SJCRH30 (cell line): Measurements from ENCODE around the gene ADARB2. TPM values are rescaled to one million over a fixed set of nuclear protein-coding genes. Genes with fewer than 3 reads are reported as not detected.
"Not testable (repeated sequence)": the region's sequence is repeated elsewhere in the genome, so short reads cannot be mapped to it uniquely, and the experiment has no call there.

ENCODE experiments used
- DNase-seq, 2 experiments: peaks; one replicate each; pipeline ENCODE4 v3.0.0-alpha.2; 2015 to 2020
- H3K27ac ChIP-seq: fragments of 250-450 bp; sonication (Bioruptor Pico); 2 replicates; pipeline ENCODE4 v1.5.1; 2020; ENCODE audit warnings: mild to moderate bottlenecking, moderate library complexity
- H3K27me3 ChIP-seq: fragments of 250-450 bp; sonication (Bioruptor Pico); 2 replicates; pipeline ENCODE4 v1.5.1; 2020; ENCODE audit warnings: mild to moderate bottlenecking, moderate library complexity
- H3K36me3 ChIP-seq: fragments of 250-450 bp; sonication (Bioruptor Pico); 2 replicates; pipeline ENCODE4 v1.5.1; 2020; ENCODE audit warnings: mild to moderate bottlenecking, moderate library complexity
- H3K4me1 ChIP-seq: fragments of 250-450 bp; sonication (Bioruptor Pico); 2 replicates; pipeline ENCODE4 v1.5.1; 2020; ENCODE audit warnings: mild to moderate bottlenecking, moderate library complexity
- H3K4me3 ChIP-seq: fragments of 250-450 bp; sonication (Bioruptor Pico); 2 replicates; pipeline ENCODE4 v1.5.1; 2020; ENCODE audit warnings: mild to moderate bottlenecking, moderate library complexity
- H3K9me3 ChIP-seq: fragments of 250-450 bp; sonication (Bioruptor Pico); replicated peaks from 2 replicates; pipeline ENCODE4 v1.5.1; 2020; ENCODE audit warnings: mild to moderate bottlenecking, moderate library complexity
- total RNA-seq: library from RNA; depleted of rRNA; stranded (reverse); fragments of >200 nt; shearing (Covaris generic); gene quantifications from 2 replicates; pipeline ENCODE4 v1.2.3, GENCODE V29; 2014

Gene ADARB2
- total RNA-seq, 1 experiment from 2014 or later = not detected

GRCh38 chr10:1414893-1415292 lies 322.4 kb downstream of the ADARB2 start:
- H3K9me3 ChIP-seq = no peaks in the 10 kb centered on the region
- no peaks in the 10 kb centered on the region for H3K4me1 ChIP-seq
- H3K36me3 ChIP-seq = no peaks in the 10 kb centered on the region
- no peak for DNase-seq
- H3K4me3 ChIP-seq = no peak overlapping the region
- no peak overlapping the region for H3K27ac ChIP-seq
- no peaks in the 10 kb centered on the region for H3K27me3 ChIP-seq

DNA sequence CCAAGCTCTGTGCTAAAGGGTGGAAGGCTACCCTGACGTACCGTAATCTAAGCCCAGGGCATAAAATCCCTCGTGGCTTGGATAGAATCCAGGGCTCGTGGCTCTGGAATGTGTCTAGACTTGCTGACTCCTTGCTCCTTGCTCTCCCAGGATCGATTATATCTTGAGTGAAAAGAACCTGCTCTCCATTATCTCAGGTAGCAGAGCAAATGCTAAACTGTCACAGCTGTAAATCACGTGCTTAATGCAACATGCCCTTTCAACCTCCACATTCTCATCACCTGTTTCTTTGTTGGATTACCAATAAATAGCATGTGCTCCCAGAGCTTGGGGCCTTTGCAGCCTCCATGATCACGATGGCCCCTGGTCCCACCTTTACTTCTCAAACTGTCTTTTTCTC lies 323.0 kb downstream of the ADARB2 start:
- H3K36me3 ChIP-seq, H3K27ac ChIP-seq, H3K9me3 ChIP-seq, DNase-seq, H3K4me3 ChIP-seq, H3K4me1 ChIP-seq, H3K27me3 ChIP-seq: not testable (repeated sequence)

GRCh38 chr10:1413823-1414222 lies 323.5 kb downstream of the ADARB2 start:
- Histone ChIP-seq H3K4me3 (no peak overlapping the region), H3K9me3 (no peaks in the 10 kb centered on the region), H3K27me3 (no peaks in the 10 kb centered on the region), H3K4me1 (no peaks in the 10 kb centered on the region), H3K27ac (no peak overlapping the region), H3K36me3 (no peaks in the 10 kb centered on the region)
- no peak for DNase-seq

DNA sequence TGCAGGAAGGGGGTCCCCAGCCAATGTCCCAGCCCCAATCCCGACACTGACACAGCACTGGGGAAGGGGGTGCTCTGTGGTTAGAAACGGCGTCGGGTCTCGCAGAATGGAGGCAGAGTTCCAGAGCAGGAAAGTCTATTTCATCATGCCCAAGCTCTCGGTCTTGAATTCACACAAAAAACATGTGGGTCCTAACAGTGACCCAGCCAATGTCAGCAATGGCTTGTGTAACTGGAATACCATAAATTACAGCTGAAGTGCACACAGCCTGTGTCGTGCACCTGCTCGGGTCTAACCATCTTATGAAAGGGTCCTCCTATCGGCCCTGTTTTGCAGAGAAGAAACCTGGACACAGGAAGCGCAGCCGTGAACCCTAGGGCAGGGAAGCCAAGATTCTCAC lies 324.1 kb downstream of the ADARB2 start:
- DNase-seq = no peak
- Histone ChIP-seq H3K27ac (no peak overlapping the region), H3K27me3 (no peaks in the 10 kb centered on the region), H3K4me1 (no peaks in the 10 kb centered on the region), H3K9me3 (no peaks in the 10 kb centered on the region), H3K36me3 (no peaks in the 10 kb centered on the region), H3K4me3 (no peak overlapping the region)

DNA sequence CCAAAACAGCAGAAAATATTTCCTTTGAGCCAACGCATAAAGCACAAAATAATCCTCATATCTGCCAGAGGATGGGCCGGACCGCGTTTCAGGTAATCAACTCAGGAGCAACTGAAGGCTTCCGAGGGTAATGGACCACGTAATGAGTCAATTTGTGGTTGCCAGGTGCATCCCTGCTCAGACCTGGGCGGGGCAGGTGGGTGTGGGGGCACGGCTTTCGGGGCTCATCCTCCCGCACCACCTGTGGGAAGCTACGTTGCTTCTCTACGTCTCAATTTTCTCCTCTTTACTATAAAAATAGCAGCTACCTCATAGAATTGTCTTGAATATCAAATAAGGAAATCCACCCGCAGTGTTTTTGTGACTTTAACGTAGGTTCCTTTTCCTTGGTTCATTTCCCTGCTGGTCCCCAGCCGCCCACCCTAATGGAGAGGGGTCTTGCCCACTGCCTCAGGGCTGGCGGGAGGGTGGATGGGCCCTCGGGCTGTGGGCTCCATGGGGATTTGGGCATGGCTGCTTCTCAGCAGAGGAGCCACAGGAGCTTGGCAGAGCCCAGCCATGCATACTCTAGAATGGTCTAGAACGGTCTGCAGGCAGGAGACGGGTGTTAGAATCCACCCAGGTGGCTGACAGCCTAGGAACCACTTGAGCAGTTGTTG lies 324.7 kb downstream of the ADARB2 start:
- Histone ChIP-seq H3K36me3 (no peaks in the 10 kb centered on the region), H3K9me3 (no peaks in the 10 kb centered on the region), H3K27me3 (no peaks in the 10 kb centered on the region), H3K27ac (no peak overlapping the region), H3K4me3 (no peak overlapping the region), H3K4me1 (no peaks in the 10 kb centered on the region)
- DNase-seq = no peak

- Histone ChIP-seq H3K9me3 (no peaks in the 10 kb centered on the region), H3K4me1 (no peaks in the 10 kb centered on the region), H3K27ac (no peak overlapping the region), H3K27me3 (no peaks in the 10 kb centered on the region), H3K36me3 (no peaks in the 10 kb centered on the region), H3K4me3 (no peak overlapping the region)
- no peak for DNase-seq
Measured at GRCh38 chr10:1411956-1412355, 325.4 kb downstream of the ADARB2 start.

DNA sequence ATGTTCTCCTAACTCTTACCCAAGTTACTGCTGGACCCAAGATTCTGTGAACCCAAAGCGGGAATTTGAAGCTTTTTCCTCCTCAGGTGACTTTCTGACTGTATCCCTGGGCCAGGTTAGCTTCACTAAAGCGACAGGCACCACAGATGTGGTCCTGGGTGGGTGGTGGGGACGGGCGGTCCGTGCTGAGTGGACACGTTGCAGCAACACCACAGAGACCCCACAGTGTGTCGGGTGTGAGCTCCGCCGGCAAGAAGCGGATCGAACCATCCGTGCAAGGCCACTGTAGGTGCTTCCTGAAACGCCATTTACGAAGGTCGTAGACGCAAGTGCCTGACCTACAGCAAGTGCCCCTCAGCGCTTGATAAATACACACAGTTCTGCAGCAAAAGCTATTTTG lies 325.9 kb downstream of the ADARB2 start:
- DNase-seq = no peak

DNA sequence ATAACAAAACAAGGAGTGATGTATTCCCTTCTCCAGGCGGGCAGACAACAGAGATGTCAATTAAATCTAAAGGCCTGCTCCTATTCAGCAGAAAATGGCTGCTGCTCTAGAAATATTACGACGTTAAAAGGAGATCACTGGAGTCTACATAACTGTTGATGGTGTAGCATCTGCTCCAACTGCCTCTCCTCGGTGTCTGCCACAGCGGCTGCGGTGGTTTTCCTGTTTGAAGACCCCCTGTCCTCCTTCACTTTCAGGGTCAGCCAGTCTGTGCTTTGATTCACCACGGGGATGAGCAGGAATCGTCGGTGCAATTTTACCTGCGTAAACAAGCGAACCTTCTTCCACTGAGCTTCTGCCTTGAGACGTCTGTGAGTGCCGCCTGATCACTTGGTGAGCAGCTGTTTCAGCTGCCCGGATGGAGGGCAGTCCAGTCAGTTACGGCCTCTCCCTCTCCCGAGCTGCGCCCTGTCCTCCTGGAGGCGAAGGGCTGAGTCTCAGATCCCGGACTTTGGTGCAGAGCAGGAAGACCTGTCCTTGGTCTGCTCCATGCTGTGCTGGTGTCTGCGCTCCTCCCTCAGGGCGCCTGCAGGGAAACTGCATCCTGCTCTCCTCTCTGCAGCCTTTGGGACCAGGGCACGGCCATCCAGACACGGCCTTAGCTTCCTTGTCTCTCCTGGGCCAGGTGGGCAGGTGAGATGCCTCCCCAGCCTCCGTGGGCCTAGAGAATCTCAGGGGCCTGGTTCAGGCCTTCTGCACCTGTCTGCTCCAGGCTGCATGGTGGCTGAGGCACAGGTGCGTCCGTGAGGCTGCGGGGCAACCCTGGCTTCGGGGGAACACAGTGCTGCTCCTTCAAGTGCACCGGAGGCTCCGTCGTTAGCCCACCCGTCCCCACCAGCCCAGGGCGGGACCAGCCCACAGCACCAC lies 326.6 kb downstream of the ADARB2 start:
- no peak overlapping the region for H3K4me3 ChIP-seq
- no peaks in the 10 kb centered on the region for H3K4me1 ChIP-seq
- H3K9me3 ChIP-seq = no peaks in the 10 kb centered on the region
- no peak overlapping the region for H3K27ac ChIP-seq
- no peak for DNase-seq
- H3K27me3 ChIP-seq = no peaks in the 10 kb centered on the region
- no peaks in the 10 kb centered on the region for H3K36me3 ChIP-seq

More for the DNA sequence above, 325.9 kb downstream of the ADARB2 start:
- H3K27ac ChIP-seq = no peak overlapping the region
- no peaks in the 10 kb centered on the region for H3K9me3 ChIP-seq
- no peaks in the 10 kb centered on the region for H3K36me3 ChIP-seq
- H3K4me3 ChIP-seq = no peak overlapping the region
- H3K27me3 ChIP-seq = no peaks in the 10 kb centered on the region
- H3K4me1 ChIP-seq = no peaks in the 10 kb centered on the region

GRCh38 chr10:1410032-1410431 lies 327.3 kb downstream of the ADARB2 start:
- Histone ChIP-seq H3K9me3 (no peaks in the 10 kb centered on the region), H3K4me3 (no peak overlapping the region), H3K27ac (no peak overlapping the region), H3K27me3 (no peaks in the 10 kb centered on the region), H3K4me1 (no peaks in the 10 kb centered on the region), H3K36me3 (no peaks in the 10 kb centered on the region)
- DNase-seq = no peak

GRCh38 chr10:1409392-1409791 lies 327.9 kb downstream of the ADARB2 start:
- H3K27me3 ChIP-seq = no peaks in the 10 kb centered on the region
- no peak overlapping the region for H3K27ac ChIP-seq
- no peak for DNase-seq
- H3K4me3 ChIP-seq = no peak overlapping the region
- H3K9me3 ChIP-seq = no peaks in the 10 kb centered on the region
- H3K36me3 ChIP-seq = no peaks in the 10 kb centered on the region
- no peaks in the 10 kb centered on the region for H3K4me1 ChIP-seq

DNA sequence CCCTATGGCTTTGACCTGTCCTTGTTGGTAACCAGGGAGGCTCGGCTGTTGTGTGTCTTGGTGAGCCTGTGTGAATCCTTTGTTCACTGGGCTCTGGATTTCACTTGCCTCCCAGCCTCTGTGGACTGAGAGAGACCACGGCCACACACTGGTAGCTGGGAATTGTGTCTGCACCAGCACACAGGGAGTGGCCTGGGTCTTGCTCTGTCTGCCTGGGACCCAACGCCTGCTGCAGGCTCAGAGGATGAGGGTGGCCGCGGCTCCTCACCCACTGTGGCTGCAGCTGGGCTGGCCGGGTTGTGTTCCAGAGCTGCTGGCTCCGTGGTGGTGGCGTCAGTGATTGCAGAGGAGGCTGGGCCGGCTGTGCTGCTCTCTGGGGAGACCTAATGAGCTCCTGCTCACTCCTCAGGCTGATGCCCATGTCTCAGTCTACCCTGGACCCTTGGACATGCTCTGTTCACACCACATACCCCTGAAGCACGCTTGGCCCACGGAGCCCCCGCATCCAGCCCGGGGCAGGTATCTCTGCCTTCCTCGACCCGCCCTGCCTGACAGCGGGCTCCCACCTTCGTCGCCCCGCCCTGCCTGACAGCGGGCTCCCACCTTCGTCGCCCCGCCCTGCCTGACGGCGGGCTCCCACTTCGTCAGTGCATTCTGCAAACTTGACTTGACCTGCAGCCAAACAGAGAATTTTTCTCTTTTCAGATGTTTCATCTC lies 328.5 kb downstream of the ADARB2 start:
- H3K9me3 ChIP-seq = no peaks in the 10 kb centered on the region
- H3K27me3 ChIP-seq = no peaks in the 10 kb centered on the region
- no peak overlapping the region for H3K27ac ChIP-seq
- H3K4me3 ChIP-seq = no peak overlapping the region
- no peak for DNase-seq
- no peaks in the 10 kb centered on the region for H3K36me3 ChIP-seq
- no peaks in the 10 kb centered on the region for H3K4me1 ChIP-seq

DNA sequence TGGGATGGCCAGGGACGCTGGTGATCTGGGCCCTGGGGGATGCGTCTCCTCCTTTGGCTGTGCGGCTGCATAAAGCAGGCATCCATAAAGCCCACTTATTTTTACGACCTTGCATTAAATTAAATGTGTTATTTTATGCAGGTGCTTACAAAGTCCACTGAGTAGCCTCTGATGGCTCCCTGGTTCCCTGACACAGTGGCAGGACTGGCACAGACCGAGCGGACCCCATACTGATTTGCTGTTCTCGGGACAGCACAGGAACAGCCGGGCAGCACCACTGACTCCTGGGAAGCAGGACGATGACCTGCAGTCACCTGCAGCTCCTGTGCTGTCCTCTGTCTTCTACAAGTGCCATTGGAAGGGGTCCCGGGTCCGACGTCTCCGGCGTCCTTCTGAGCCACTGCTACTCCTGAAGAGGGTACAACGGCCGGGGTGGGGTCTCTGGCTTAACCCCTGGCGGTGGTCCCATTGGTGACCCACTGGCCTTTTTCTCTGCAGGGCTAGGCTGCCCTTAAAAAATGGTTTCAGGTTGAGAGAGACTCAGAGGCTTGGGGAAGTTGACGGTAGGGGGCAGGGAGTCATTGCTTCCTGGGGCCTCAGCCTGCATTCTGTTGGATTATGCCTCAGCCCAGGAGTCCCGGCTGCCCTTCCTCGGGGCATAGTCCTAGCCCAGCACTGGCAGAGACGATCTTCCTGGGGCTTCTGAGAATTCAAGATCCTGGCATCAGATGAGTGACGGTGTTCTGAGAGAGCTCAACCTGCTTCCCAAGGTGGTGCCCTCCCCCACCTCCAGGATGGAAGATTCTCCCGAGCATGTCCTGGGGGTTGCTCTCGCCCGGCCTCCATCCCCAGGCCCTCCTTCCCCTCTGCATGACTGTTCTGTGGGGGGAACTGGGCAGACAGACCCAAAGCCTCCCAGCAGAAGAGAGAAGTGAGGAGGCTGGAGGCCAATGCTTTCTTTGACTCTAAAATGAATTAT lies 330.1 kb downstream of the ADARB2 start:
- no peak overlapping the region for H3K27ac ChIP-seq
- no peak for DNase-seq
- H3K36me3 ChIP-seq = no peaks in the 10 kb centered on the region
- no peak overlapping the region for H3K4me3 ChIP-seq
- H3K4me1 ChIP-seq = no peaks in the 10 kb centered on the region
- H3K9me3 ChIP-seq = no peaks in the 10 kb centered on the region
- H3K27me3 ChIP-seq = no peaks in the 10 kb centered on the region

GRCh38 chr10:1406132-1406966 lies 331.0 kb downstream of the ADARB2 start:
- Histone ChIP-seq H3K4me3 (no peak overlapping the region), H3K9me3 (no peaks in the 10 kb centered on the region), H3K4me1 (no peaks in the 10 kb centered on the region), H3K27ac (no peak overlapping the region), H3K36me3 (no peaks in the 10 kb centered on the region), H3K27me3 (no peaks in the 10 kb centered on the region)
- no peak for DNase-seq
